Amygdala (tissue), 56 donors: ENCODE data around the gene CUEDC1.
"Not testable (repeated sequence)": the region's sequence is repeated elsewhere in the genome, so short reads cannot be mapped to it uniquely, and the experiment has no call there.

Experiments used
- DNase-seq, 56 donors: peaks; one replicate each; lab custom pipeline; 2025; lab: John Stamatoyannopoulos, UW

The CUEDC1 gene

DNA sequence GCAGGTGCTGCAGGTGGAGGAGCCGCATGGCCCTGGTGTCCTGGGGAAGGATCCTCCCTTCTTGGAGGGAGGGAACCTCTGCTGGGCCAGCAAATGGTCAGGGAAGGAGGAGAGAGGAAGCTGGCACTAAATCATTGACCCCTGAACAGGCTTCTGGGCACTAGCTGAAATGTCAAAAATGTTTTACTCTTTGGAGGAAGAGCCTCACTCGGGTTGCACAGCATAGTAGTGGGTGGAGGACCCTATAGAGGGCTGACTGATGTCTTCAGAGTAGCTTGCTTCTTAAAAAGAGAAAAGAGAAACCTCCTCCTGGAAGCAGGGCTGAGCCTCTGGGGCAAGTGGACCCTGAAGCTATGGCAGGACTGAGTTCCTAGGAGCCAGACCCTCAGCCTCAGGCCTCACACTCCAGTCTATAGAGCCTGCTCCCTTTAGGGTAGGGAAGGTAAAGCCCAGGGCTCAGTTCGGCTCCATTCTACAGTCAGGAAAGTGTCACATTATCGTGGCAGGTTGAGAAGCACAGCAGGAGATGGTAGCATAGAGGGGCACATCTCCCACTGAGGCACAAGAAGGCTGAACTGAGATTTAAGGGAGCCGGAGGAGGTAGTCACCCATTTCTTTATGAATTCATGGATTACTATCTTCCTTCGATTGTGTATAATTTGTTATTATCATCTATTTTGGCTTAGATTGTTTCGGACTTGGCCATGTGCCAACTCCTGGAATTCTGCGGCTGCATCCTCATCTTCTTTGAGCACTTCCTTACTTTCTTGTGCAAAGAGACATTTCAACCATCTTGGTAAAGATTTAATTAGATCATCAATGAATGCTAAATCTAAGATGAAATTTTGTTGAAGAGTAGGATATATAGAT is 7.3 kb upstream of the CUEDC1 start:
- no peak for DNase-seq

GRCh38 chr17:57959929-57960328 is 4.7 kb upstream of the CUEDC1 start:
- no peak for DNase-seq

GRCh38 chr17:57958391-57958790 is 3.2 kb upstream of the CUEDC1 start:
- not testable (repeated sequence) for DNase-seq

GRCh38 chr17:57957886-57958285 is 2.7 kb upstream of the CUEDC1 start:
- no peak for DNase-seq

DNA sequence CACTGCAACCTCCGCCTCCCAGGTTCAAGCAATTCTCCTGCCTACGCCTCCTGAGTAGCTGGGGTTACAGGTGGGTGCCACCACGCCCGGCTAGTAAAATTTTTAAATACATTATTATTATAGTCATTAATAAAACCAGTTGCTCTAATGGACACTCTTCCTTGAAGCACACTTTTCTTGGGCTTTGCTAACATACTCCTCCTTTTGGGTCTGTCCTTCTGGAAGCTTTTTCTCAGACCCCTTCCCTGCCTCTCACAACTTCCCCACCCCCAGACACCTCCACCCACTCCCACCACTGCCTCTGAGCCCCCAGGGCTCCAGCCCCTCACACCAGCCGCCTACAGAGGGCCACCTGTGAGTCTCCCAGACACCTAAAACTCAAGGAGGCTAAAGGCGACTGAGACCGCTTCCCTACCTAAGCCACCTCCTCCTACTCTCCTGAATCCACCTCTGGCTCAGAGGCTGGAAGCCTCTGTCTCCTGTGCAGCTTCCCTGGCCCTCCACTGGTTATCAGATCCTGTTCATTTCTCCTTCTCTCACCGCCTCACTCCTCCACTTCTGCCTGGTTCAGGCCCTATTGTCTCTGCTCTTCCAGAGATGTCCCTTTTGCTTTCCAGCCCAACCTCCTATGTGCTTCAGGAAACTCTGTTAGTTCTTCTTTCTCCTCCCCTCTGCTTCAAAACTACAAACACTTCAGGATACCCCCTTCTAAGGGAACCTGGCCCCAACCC is 2.1 kb upstream of the CUEDC1 start:
- DNase-seq: no peak

GRCh38 chr17:57956291-57957119 is 1.3 kb upstream of the CUEDC1 start:
- no peak for DNase-seq

DNA sequence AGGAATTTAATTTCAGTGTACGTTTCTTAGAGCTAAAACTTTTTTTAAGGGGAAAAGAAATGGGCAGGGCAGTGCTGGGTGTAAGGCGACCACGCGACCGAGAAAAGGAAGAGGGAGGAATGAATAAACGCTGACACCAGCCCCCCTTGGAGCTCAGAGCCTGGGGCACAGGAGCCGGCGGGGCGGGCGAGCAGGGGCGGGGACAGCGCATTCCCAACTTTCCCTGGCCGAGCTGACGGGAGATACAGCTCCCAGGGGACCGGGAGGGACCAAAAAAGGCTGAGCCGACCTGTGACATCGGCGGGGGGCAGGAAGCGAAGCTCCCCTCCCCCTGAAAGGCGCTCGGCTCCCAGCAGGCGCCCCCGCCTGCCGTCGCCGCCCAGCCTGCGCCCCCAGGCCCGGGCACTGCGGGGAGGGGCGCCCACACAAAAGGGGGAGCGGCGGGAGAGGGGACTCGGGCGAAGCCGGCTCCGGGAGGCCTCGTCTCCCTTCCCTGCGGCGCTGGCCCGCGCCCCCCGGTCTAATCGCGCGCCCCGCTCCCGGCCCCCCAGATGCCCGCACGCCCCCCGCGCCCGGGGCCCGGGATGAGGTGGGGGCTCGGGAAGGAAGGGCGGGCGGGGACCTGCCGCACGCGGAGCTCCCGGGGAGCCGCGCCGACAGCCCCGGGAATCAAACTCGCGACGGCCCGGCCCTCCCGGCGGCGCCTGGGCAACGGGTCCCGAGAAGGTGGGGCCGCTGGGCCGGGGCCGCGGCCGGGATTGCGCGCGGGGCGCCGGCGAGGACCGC is 622 bp downstream of the CUEDC1 start:
- DNase-seq: peak in 32 of 56 donors; percentile 21 to 69 (median 50)

- DNase-seq: no peak
These were observed 1.4 kb downstream of the CUEDC1 start for GRCh38 chr17:57953705-57954396.

GRCh38 chr17:57953219-57953618 is 2.0 kb downstream of the CUEDC1 start:
- DNase-seq: no peak

DNA sequence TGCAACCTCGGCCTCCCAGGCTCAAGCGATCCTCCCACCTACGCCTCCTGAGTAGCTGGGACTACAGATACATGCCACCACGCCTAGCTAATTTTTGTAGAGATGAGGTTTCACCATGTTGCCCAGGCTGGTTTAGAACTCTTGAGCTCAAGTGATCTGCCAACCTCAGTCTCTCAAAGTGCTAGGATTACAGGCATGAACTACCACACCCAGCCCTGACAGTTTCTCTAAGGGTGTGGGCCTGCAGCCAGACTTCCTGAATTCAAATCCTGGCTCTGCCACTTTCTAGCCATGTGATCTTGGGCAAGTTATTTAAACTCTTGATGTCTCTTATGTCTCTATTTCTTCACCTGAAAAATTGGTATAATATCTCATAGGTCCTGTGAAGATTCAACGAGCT is 5.6 kb downstream of the CUEDC1 start:
- no peak for DNase-seq

- DNase-seq: peak in 3 of 56 donors; percentile 15 to 53 (median 33)
These were observed 6.4 kb downstream of the CUEDC1 start for GRCh38 chr17:57948555-57949420.

GRCh38 chr17:57948169-57948554 is 7.0 kb downstream of the CUEDC1 start:
- DNase-seq: no peak

DNA sequence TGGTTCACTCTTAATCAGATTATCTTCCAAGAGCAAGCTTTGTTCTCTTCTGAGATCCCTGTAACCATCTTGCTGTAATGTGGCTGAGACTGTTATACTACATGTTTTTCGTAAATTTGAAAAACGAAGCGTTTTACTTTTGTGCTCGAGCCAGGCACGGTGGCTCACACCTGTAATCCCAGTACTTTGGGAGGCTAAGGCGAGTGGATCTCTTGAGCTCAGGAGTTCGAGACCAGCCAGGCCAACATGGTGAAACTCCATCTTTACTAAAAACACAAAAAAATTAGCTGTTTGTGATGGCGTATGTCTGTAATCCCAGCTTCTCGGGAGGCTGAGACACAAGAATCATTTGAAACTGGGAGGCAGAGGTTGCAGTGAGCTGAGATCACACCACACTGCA is 7.8 kb downstream of the CUEDC1 start:
- DNase-seq: no peak

GRCh38 chr17:57946798-57947358 is 8.3 kb downstream of the CUEDC1 start:
- peak in 15 of 56 donors; percentile 15 to 52 (median 32) for DNase-seq

- no peak for DNase-seq
These were observed 9.0 kb downstream of the CUEDC1 start for GRCh38 chr17:57945996-57946797.

- DNase-seq: no peak
These were observed 10.3 kb downstream of the CUEDC1 start for GRCh38 chr17:57944908-57945307.

DNA sequence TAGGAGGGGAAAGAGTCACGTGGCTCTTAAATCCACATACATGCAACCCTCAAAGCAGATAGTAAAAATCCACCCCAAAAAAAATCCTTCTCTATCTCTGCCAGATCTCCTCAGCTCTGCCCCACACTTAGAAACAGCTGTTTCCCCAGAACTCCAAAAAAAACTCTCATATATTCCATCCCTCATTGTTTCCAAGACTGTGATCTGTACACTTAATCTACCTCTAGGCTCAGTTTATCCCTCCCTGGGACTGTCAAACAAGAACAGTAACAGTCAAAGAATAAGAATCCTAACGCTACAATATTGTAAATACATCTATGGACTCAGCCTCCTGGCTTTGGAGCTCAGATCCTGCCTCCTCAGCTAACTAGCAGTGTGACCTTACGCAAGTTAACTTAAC is 11.6 kb downstream of the CUEDC1 start:
- no peak for DNase-seq
